ENCODE data around the gene SERPINA6. TPM values are rescaled to one million over a fixed set of nuclear protein-coding genes. Genes with fewer than 3 reads are reported as not detected.

SERPINA6 gene
- total RNA-seq, 6 experiments from 2014 or later, result 185 to 407 (median 236) TPM

DNA sequence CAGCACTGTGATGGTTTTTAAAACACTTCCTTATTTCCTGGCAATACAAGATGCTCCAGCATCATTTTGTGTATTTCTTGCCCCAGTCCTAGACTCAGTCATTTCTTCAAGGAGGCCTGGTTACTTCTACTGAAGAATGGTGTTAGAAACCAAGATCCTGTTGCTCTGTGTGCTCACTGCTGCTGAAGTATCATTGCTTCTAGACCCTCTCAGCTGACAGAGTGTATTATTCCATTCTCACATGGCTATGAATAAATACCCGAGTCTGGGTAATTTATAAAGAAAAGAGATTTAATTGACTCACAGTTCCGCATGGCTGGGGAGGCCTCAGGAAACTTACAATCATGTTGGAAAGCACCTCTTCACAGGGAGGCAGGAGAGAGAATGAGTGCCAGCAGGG lies 14.9 kb upstream of the SERPINA6 start:
- Histone ChIP-seq H3K4me3 (no peak overlapping the region), H3K36me3 (no peaks in the 10 kb centered on the region), H3K27ac (no peak overlapping the region), H3K9me3 (no peaks in the 10 kb centered on the region), H3K27me3 (no peaks in the 10 kb centered on the region), H3K4me1 (peaks cover 0 to 44% (median 17%) of the 10 kb centered on the region in 4 donors)
- TF ChIP-seq, protein P1, sequence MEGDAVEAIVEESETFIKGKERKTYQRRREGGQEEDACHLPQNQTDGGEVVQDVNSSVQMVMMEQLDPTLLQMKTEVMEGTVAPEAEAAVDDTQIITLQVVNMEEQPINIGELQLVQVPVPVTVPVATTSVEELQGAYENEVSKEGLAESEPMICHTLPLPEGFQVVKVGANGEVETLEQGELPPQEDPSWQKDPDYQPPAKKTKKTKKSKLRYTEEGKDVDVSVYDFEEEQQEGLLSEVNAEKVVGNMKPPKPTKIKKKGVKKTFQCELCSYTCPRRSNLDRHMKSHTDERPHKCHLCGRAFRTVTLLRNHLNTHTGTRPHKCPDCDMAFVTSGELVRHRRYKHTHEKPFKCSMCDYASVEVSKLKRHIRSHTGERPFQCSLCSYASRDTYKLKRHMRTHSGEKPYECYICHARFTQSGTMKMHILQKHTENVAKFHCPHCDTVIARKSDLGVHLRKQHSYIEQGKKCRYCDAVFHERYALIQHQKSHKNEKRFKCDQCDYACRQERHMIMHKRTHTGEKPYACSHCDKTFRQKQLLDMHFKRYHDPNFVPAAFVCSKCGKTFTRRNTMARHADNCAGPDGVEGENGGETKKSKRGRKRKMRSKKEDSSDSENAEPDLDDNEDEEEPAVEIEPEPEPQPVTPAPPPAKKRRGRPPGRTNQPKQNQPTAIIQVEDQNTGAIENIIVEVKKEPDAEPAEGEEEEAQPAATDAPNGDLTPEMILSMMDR (IDR thresholded peaks at IDR 0.05), result no peak
- no peak for TF ChIP-seq POLR2A (IDR thresholded peaks at IDR 0.05)
- DNase-seq, result no peak
- no peak for ATAC-seq
- 76% methylated on average over 2 of the region's 2 CpGs for WGBS (ENCODE audit: insufficient coverage, low coverage, low lambda C conversion rate, missing lambda C conversion rate)
- intact Hi-C loops (cut with DNase I), result no loop called here

DNA sequence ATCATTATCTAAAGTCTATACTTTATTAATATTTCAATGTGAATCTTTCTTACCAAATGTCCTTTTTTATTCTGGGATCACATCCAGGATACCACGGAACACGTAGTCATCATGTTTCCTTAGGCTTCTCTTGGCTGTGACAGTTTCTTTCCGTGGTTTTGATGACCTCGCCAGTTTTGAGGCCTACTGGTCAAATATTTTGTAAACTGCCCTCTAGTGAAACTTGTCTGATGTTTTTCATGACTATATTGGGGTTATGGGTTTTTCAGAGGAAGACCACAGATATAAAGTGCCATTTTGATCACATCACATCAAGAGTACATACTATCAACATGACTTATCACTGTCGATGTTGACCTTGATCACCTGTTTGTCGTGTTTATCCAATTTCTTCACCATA lies 14.1 kb upstream of the SERPINA6 start:
- H3K27ac ChIP-seq, result peak overlapping the region in 1 of 3 donors; percentile 6
- TF ChIP-seq, protein P1 (IDR thresholded peaks at IDR 0.05), result peak in 1 of 4 donors; percentile 21
- TF ChIP-seq POLR2A (IDR thresholded peaks at IDR 0.05), result no peak
- no peaks in the 10 kb centered on the region for H3K36me3 ChIP-seq
- H3K9me3 ChIP-seq, result no peaks in the 10 kb centered on the region
- H3K27me3 ChIP-seq, result no peaks in the 10 kb centered on the region
- ATAC-seq (peak in 2 of 4 donors; percentile 10 to 24), DNase-seq (no peak)
- peaks cover 0 to 38% (median 15%) of the 10 kb centered on the region in 4 donors for H3K4me1 ChIP-seq
- H3K4me3 ChIP-seq, result no peak overlapping the region
- 32% methylated on average over 6 of the region's 6 CpGs for WGBS (ENCODE audit: insufficient coverage, low coverage, low lambda C conversion rate, missing lambda C conversion rate)
- intact Hi-C loops (cut with DNase I), result no loop called here

DNA sequence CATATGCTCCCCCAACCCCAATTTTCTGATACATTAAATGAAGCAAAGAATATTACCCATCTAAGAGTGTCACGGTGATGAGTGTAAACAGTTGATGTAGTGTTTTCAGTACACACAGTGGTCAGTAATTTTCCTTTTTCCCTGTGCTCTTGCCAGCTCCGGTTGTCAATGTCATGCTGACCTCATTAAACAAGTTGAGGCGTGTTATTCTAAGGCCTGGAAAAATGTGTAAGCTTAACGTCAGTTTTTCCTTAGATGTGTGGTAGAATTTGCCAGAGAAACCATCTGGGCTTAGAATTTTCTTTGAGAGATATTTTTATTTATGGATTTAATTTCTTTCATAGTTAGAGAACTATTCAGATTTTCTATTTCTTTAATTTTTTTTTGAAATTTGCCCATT lies 11.7 kb upstream of the SERPINA6 start:
- ATAC-seq (peak in 1 of 4 donors; percentile 59), DNase-seq (no peak)
- H3K4me3 ChIP-seq, result no peak overlapping the region
- no peaks in the 10 kb centered on the region for H3K27me3 ChIP-seq
- no peaks in the 10 kb centered on the region for H3K36me3 ChIP-seq
- 15% methylated on average over 4 of the region's 4 CpGs for WGBS (ENCODE audit: insufficient coverage, low coverage, low lambda C conversion rate, missing lambda C conversion rate)
- H3K27ac ChIP-seq, result no peak overlapping the region
- no peaks in the 10 kb centered on the region for H3K9me3 ChIP-seq
- intact Hi-C loops (cut with DNase I), result no loop called here
- TF ChIP-seq POLR2A (IDR thresholded peaks at IDR 0.05), result no peak
- TF ChIP-seq, protein P1 (IDR thresholded peaks at IDR 0.05), result no peak
- peaks cover 0 to 30% (median 9%) of the 10 kb centered on the region in 4 donors for H3K4me1 ChIP-seq

DNA sequence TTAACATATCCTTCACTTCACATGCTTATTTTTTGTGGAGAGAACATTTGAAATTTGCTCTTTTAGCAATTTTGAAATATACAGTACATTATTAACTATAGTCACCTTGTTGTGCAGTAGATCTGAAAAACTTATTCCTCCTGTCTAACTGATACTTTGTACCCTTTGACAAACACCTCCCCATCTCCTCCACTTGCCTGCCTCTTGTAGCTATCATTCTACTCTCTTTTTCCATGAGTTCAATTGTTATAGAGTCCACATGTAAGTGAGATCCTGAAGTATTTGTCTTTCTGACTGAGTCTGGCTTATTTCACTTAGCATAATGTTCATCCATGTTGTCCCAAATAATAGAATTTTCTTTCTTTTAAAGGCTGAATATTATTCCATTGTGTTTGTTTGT lies 9.5 kb upstream of the SERPINA6 start:
- intact Hi-C loops (cut with DNase I), result no loop called here

More for the DNA sequence above, 9.5 kb upstream of the SERPINA6 start:
- H3K9me3 ChIP-seq, result no peaks in the 10 kb centered on the region
- H3K36me3 ChIP-seq, result no peaks in the 10 kb centered on the region
- H3K4me3 ChIP-seq, result no peak overlapping the region
- peaks cover 0 to 24% (median 7%) of the 10 kb centered on the region in 4 donors for H3K4me1 ChIP-seq
- ATAC-seq (no peak), DNase-seq (no peak)
- H3K27me3 ChIP-seq, result no peaks in the 10 kb centered on the region
- TF ChIP-seq, protein P1 (IDR thresholded peaks at IDR 0.05), result no peak
- no peak for TF ChIP-seq POLR2A (IDR thresholded peaks at IDR 0.05)
- H3K27ac ChIP-seq, result no peak overlapping the region
